Measurements from ENCODE around the gene DGKH. TPM values are rescaled to one million over a fixed set of nuclear protein-coding genes. Genes with fewer than 3 reads are reported as not detected.

The DGKH gene
- total and polyA plus RNA-seq, 10 of the 15 experiments (the other 5 are each of a cell fraction or from before 2014, with no cell fraction given), result 1.3 to 15.2 (median 7.3) TPM

GRCh38 chr13:42246541-42246940, 198.1 kb downstream of the DGKH start (continued):
- TF ChIP-seq ZNF687 (IDR thresholded peaks at IDR 0.05), result no peak
- no peak for TF ChIP-seq MYB (IDR thresholded peaks at IDR 0.05; ENCODE audit: borderline replicate concordance, low read depth, low read length)
- TF ChIP-seq BCL3 (IDR thresholded peaks at IDR 0.05; ENCODE audit: borderline replicate concordance, insufficient read depth, low read depth, low read length, poor library complexity, severe bottlenecking), result no peak
- no peak for TF ChIP-seq POLR2AphosphoS2 (IDR thresholded peaks at IDR 0.05; ENCODE audit: low read depth, low read length)
- TF ChIP-seq NFXL1 (IDR thresholded peaks at IDR 0.05; ENCODE audit: borderline replicate concordance), result no peak
- TF ChIP-seq POLR2AphosphoS5 (IDR thresholded peaks at IDR 0.05; ENCODE audit: low read length), result no peak

GRCh38 chr13:42247883-42248282, 199.4 kb downstream of the DGKH start:
- Histone ChIP-seq H3K4me2 (ENCODE audit: control insufficient read depth, insufficient read depth) (no peak overlapping the region), H4K20me1 (ENCODE audit: control insufficient read depth, insufficient read depth) (no peaks in the 10 kb centered on the region), H3K27ac (ENCODE audit: control insufficient read depth, insufficient read depth) (no peak overlapping the region), H3K36me3 (ENCODE audit: control insufficient read depth in 2 of 2, insufficient read depth in 2 of 2, low read length in 1 of 2) (no peaks in the 10 kb centered on the region), H3K9me3 (replicated peaks; ENCODE audit: control insufficient read depth, insufficient read depth, low read length) (no peaks in the 10 kb centered on the region), H3K79me2 (ENCODE audit: control insufficient read depth, insufficient read depth, low read length) (no peaks in the 10 kb centered on the region), H3K4me1 (ENCODE audit: control insufficient read depth, insufficient read depth, low read length) (no peaks in the 10 kb centered on the region), H2AFZ (ENCODE audit: control insufficient read depth, low read depth, low read length) (no peak overlapping the region), H3K27me3 (replicated peaks in 1 of 2; ENCODE audit: control insufficient read depth in 2 of 2, insufficient read depth in 2 of 2, low read length in 1 of 2) (no peaks in the 10 kb centered on the region), H3K4me3 (no peak overlapping the region), H3K9ac (ENCODE audit: control insufficient read depth, insufficient read depth, low read length) (no peak overlapping the region)
- ChIA-PET POLR2A (no interaction called here), RAD21 (ENCODE audit: unreplicated experiment) (no interaction called here), CTCF (no interaction called here), SMC1A (ENCODE audit: uncharacterized antibody, unreplicated experiment) (interaction anchor here (0.9 to 2.1 kb wide), 4 partner anchors 13 to 25 kb away, joined by 3 to 6 read pairs (median 3); no protein-coding TSS in a partner anchor)
- no TSS peak for BruUV-seq (replicated peaks)
- intact Hi-C loops (cut with micrococcal nuclease; ENCODE audit: unreplicated experiment), result no loop called here
- ATAC-seq (no peak), FAIRE-seq (no peak), DNase-seq (ENCODE audit: low read depth, low spot score) (no peak)
- WGBS (ENCODE audit: insufficient coverage, insufficient replicate concordance, low lambda C conversion rate, missing lambda C conversion rate), result 50% methylated on average over 2 of the region's 2 CpGs
- in situ Hi-C loops (cut with MboI), result no loop called here
- TF ChIP-seq PBX3 (IDR thresholded peaks at IDR 0.05; ENCODE audit: insufficient replicate concordance, low read depth, low read length) (no peak), MLLT1 (IDR thresholded peaks at IDR 0.05) (no peak), MXI1 (IDR thresholded peaks at IDR 0.05; ENCODE audit: low read depth, low read length) (no peak), RCOR1 (conservative IDR thresholded peaks at IDR 0.05; ENCODE audit: low read depth, low read length) (no peak), MTA3 (IDR thresholded peaks at IDR 0.05; ENCODE audit: borderline replicate concordance, low read length) (no peak)
